CD4-positive, alpha-beta T cell treated with Interleukin-12 subunit alpha and Interleukin-12 subunit beta, for 1 hour (primary cell): Measurements from ENCODE around the gene MRPS23.

Experiments
- DNase-seq: peaks from one replicate; pipeline ENCODE4 v3.0.0-alpha.2; 2020

MRPS23 gene

GRCh38 chr17:57849874-57850754 is at the start of gene MRPS23:
Gene MRPS23 (minus strand): TSS chr17:57850044. CDS start chr17:57850010, 34 bp downstream.
- peak; percentile 96 for DNase-seq

GRCh38 chr17:57899391-57899790 is 49.5 kb upstream of the MRPS23 start:
- DNase-seq = no peak

- DNase-seq = no peak
These were observed 48.9 kb upstream of the MRPS23 start for GRCh38 chr17:57898487-57899311.

GRCh38 chr17:57895382-57896060 is 45.7 kb upstream of the MRPS23 start:
- DNase-seq = no peak

- no peak for DNase-seq
These were observed 45.0 kb upstream of the MRPS23 start for GRCh38 chr17:57894848-57895247.

GRCh38 chr17:57892820-57893595 is 43.2 kb upstream of the MRPS23 start:
- DNase-seq = peak; percentile 17

- peak; percentile 77 for DNase-seq
These were observed 42.4 kb upstream of the MRPS23 start for GRCh38 chr17:57892146-57892819.

GRCh38 chr17:57890857-57891232 is 41.0 kb upstream of the MRPS23 start:
- no peak for DNase-seq

- DNase-seq = no peak
These were observed 40.3 kb upstream of the MRPS23 start for GRCh38 chr17:57889892-57890856.

- DNase-seq = no peak
These were observed 39.4 kb upstream of the MRPS23 start for GRCh38 chr17:57889252-57889651.

- no peak for DNase-seq
These were observed 38.7 kb upstream of the MRPS23 start for GRCh38 chr17:57888311-57889216.

- DNase-seq = no peak
These were observed 37.3 kb upstream of the MRPS23 start for GRCh38 chr17:57887161-57887560.

GRCh38 chr17:57886020-57886419 is 36.2 kb upstream of the MRPS23 start:
- no peak for DNase-seq

- DNase-seq = no peak
These were observed 35.5 kb upstream of the MRPS23 start for GRCh38 chr17:57885148-57885915.

GRCh38 chr17:57881783-57882351 is 32.0 kb upstream of the MRPS23 start:
- no peak for DNase-seq

GRCh38 chr17:57881143-57881542 is 31.3 kb upstream of the MRPS23 start:
- DNase-seq = no peak

GRCh38 chr17:57880086-57880456 is 30.2 kb upstream of the MRPS23 start:
- no peak for DNase-seq

GRCh38 chr17:57879437-57880085 is 29.7 kb upstream of the MRPS23 start:
- DNase-seq = no peak
